T-helper 1 cell (primary cell): Measurements from ENCODE around the gene ZFYVE27.

Experiments used
- DNase-seq, 5 donors: peaks; one replicate each; pipeline ENCODE4 v3.0.0-alpha.2; 2012 to 2020

The ZFYVE27 gene

DNA sequence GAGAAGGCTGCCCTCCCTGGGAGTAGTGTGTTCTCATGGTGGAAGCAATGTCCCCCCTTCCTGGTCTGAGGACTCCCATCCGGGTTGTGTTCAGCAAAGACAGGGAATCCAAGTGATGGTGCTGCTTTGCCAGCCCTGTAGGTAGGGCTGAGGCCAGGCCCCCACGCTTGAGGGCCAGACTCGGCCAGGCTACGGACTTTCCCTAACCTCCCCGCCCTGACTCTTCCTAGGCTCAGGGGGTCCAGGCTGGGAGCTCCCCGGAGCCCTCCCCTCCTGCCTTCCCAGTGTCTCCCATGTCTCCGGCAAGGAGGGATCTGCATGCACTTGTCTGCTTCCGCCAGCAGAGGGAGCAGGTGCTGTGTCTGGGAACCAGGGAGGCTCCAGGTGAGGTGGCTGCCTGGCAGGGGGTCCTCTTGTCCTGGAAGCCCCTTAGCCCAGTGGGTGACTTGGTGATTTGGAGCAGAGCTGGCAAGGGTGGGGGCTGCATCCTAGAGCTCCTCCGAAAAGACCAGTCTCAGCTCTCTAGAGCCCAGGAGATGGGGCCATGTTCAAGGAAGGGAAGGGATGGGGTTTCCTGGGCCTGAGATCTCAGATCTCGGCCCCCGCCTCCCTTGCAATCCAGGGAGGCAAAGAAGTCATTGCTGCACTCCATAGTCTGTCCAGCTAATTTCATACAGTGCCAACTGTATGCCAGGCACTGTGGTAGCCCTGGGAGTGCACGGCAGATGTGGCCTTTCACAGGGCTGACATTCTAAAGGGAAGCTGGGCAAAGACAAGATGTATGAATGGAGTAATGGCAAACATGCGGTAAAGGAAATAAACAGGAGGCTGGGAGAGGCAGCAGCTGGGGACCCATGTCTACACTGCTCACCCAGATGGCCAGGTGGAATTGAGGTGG lies 55.1 kb downstream of the ZFYVE27 start:
- DNase-seq, result peak; percentile 45 to 61 (median 56)

DNA sequence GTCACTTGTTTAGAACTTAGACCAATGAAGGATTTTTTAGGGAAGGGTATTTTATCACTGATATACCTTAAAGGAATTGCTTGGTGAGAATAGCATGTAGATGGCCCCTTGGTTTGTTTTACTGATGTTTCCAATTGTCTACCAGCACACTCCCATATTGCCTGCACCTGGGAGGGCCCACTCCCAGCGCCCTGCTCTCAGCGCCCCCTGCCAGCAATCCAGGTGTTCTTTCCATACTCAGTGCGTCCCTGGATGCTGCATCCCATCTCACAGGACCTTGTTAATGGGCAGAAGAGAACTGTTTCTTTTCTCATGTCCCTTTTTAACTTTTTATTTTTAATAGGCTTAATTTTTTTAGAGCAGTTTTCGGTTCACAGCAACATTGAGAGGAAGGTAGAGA lies 59.0 kb downstream of the ZFYVE27 start:
- DNase-seq, result no peak

DNA sequence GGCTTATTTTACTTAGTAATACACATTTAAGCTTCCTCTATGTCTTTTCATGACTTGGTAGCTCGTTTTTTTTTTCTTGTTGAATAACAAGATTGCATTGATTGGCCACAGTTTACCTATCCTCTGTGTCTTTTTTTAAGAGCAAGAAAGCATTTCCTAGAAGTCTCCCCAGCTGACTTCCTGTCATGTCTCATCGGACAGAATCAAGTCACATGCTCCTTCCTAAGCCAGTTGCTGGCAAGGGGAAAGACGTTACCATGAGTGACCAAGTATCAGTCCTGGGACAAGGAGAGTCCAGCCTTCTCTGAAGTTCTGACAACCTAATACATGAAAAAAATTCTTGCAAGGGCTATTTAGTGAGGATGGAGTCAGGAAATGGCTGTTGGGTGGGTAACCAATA lies 59.7 kb downstream of the ZFYVE27 start:
- DNase-seq, result peak in 2 of 5 donors; percentile 7 to 88

DNA sequence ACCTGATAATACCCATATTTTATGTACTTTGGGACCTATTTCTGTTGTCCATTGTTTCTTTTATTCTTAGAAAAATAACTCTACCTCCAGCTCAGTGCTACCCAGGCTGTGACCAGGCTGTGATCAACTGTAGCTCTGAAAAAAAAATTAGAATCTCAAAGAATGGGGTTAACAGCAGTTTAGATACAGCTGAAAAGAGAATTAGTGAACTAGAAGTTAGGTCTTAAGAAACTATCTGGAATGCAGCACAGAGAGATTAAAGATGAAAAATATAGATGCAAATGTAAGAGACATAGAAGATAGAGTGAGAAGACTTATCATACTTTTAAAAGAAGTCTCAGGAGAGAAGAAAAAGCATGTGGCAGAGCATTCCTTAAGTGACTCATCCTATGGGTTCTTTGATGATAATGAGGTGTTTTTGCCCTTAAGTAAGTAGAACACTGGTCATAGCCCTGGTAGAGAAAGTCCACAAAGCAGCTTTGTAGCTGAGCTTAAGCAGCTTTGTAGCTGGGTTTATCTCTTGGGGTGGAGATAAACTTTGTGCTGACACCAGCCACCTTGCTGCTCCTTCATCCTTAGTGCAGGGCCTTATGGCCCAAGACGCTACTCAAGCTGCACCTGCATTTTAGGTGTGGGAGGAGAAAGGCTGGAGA lies 62.2 kb downstream of the ZFYVE27 start:
- DNase-seq, result no peak

DNA sequence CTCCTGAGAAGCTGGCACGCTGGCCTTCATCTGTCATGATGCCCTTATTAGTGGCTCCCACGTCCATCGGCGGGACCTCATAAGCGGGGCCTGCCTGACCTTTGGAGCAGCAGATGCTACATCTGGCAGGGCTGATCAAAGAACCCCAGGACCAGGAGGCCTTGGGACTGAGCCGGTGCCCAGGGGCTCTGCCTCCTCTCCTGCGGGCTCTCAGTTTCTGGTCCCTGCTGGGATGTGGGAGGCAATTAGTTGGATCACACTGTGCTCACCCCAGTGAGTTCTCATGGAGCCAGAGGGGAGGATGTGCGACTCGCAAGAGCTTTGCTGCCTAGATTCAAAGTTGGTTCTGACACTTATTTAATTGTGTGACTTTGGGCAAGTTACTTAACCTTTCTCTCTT lies 63.5 kb downstream of the ZFYVE27 start:
- DNase-seq, result no peak

DNA sequence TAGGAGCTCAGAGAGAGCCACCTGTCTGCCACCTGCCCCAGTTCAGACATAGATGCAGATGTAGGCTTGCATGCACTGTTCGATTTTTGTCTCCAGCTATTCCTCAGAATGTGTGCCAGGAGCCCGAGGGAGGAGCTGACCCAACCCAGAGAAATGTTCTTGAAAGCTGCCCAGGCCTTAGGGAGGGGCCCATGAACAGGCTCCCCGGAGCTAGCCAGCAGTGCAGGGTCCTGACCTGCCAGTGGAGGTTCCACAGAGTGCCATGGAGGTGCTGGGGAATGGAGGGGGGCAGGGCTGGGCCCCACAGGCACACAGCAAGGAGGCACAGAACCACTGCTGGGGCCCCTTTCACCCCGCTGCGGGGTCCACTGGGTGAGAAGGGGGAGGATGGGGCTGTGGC lies 64.5 kb downstream of the ZFYVE27 start:
- no peak for DNase-seq

DNA sequence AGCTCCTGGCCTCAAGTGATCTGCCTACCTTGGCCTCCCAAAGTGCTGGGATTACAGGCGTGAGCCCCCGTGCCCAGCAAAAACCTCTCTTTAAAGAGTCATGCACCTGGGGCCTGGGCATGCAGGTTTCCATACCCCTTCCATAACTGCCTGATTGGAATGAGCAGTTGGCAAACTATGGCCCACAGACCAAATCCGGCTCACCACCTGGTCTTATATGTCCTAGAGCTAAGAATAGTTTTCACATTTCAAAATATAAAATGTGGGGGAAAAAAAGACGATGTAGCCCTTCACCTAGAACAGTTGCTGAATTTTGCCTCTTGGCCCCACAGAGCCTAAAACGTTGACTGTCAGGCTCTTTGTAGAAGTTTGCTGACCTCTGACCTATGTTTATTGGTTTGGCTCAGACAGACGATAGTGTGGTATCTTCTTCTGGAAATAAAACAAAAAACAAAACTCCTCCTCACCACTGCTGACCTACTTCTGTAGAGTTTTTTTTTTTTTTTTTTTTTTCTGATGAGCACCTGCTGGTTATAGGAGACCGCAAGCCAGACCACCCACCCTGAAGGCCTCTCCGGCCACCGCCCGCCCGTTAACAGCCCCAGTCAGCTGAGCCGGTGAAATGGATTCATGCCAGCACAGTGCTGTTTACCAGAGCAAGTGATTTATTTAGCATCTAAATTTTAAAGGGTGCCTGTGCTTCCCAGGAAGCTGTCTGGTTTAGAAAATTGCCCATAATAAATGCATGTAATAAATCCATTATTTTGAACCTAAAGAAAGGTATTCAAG lies 68.4 kb downstream of the ZFYVE27 start:
- DNase-seq, result no peak

DNA sequence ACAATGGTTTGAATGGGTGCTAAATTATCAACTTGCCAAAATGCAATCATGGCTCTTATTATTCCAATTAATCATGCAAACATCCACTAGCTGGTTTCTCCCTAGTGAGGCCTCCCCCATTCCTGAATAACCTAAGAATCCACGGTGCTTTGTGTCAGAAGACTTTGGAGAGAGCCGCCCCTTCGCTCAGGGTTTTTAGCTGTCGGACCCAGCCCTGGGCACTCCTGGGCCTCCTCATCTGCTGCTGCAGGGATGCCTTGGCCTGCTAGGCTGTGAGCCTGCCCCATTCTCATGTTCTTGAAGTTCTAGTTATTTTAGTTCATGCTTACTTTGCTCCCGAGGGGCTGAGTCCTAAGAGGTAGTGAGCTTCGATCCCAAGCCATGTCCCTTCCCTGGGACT lies 69.0 kb downstream of the ZFYVE27 start:
- no peak for DNase-seq

DNA sequence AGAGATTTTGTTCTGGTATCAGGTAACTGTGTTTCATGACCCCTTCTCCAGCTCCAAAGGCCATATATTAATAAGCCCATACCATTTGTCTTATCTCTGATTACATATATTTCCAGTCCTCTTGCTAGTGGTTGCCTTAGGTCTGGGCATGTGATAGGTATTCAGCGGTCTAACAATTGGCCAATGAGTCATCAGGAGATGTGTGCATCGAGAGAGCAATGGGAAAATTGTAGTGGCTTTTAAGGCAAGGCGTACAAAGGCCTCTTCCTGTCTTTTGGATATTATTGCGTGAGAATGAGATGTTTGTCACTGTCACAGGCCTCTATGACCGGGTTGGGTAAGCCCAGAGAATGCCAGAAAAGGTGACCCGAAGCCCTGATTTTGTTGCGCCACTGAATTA lies 73.5 kb downstream of the ZFYVE27 start:
- DNase-seq, result no peak
